ENCODE results near the gene ME3.

DNA sequence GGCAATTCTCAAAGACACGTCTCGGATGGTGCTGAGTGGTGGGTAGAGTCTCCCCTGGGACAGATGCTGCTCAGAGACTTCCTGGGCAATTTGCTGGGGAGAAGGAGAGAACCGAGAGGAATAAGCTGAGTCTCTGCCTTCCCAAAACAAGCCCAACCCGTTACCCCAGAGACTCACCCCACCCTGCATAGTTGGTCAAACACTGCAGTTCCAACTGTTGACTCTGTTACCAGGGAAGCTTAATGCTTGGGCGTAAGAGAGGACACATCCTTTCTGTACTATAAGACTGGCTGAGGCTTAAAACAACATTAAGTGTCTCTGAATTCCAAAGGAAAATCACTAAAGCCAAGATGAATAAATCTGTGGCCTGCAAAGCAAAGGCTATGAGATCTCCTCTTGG lies 229.6 kb downstream of the ME3 start:
- TF ChIP-seq, protein P1, sequence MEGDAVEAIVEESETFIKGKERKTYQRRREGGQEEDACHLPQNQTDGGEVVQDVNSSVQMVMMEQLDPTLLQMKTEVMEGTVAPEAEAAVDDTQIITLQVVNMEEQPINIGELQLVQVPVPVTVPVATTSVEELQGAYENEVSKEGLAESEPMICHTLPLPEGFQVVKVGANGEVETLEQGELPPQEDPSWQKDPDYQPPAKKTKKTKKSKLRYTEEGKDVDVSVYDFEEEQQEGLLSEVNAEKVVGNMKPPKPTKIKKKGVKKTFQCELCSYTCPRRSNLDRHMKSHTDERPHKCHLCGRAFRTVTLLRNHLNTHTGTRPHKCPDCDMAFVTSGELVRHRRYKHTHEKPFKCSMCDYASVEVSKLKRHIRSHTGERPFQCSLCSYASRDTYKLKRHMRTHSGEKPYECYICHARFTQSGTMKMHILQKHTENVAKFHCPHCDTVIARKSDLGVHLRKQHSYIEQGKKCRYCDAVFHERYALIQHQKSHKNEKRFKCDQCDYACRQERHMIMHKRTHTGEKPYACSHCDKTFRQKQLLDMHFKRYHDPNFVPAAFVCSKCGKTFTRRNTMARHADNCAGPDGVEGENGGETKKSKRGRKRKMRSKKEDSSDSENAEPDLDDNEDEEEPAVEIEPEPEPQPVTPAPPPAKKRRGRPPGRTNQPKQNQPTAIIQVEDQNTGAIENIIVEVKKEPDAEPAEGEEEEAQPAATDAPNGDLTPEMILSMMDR (IDR thresholded peaks at IDR 0.05), result no peak
- TF ChIP-seq, protein P2, sequence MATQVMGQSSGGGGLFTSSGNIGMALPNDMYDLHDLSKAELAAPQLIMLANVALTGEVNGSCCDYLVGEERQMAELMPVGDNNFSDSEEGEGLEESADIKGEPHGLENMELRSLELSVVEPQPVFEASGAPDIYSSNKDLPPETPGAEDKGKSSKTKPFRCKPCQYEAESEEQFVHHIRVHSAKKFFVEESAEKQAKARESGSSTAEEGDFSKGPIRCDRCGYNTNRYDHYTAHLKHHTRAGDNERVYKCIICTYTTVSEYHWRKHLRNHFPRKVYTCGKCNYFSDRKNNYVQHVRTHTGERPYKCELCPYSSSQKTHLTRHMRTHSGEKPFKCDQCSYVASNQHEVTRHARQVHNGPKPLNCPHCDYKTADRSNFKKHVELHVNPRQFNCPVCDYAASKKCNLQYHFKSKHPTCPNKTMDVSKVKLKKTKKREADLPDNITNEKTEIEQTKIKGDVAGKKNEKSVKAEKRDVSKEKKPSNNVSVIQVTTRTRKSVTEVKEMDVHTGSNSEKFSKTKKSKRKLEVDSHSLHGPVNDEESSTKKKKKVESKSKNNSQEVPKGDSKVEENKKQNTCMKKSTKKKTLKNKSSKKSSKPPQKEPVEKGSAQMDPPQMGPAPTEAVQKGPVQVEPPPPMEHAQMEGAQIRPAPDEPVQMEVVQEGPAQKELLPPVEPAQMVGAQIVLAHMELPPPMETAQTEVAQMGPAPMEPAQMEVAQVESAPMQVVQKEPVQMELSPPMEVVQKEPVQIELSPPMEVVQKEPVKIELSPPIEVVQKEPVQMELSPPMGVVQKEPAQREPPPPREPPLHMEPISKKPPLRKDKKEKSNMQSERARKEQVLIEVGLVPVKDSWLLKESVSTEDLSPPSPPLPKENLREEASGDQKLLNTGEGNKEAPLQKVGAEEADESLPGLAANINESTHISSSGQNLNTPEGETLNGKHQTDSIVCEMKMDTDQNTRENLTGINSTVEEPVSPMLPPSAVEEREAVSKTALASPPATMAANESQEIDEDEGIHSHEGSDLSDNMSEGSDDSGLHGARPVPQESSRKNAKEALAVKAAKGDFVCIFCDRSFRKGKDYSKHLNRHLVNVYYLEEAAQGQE (IDR thresholded peaks at IDR 0.05; ENCODE audit: insufficient read depth in 1 of 2, low read depth in 2 of 2, low read length in 1 of 2), result no peak
